Psoas muscle (tissue), 8 donors: ENCODE measurements around the gene RRP1. TPM values are rescaled to one million over a fixed set of nuclear protein-coding genes. Genes with fewer than 3 reads are reported as not detected.

Source experiments
- ATAC-seq, 4 donors: fragments of 200-7000 bp; cut with Tn5 transposase; one replicate each; pipeline ENCODE4 v1.9.1; 2020; ENCODE audit warnings: moderate library complexity in 3 of 4, mild to moderate bottlenecking in 2 of 4
- DNase-seq, 2 donors: peaks; one replicate each; pipeline ENCODE4 v3.0.0-alpha.2; 2020
- H3K27ac ChIP-seq: fragments of 200-600 bp; one replicate; pipeline ENCODE4 v1.8.0; 2022
- H3K27me3 ChIP-seq, 3 donors: fragments of 200-600 bp in 1 of 3; one replicate each; pipeline versions ENCODE4 v1.6.1 to v1.8.0; 2013 to 2022; ENCODE audit warnings: low read length in 2 of 3, mild to moderate bottlenecking in 2 of 3, moderate library complexity in 1 of 3; ENCODE audit not compliant: insufficient read depth in 3 of 3
- H3K36me3 ChIP-seq, 2 donors: fragments of 200-600 bp in 1 of 2; one replicate each; pipeline versions ENCODE4 v1.6.1 to v1.8.0; 2013 to 2022; ENCODE audit warnings: low read depth in 1 of 2, mild to moderate bottlenecking in 1 of 2, moderate library complexity in 1 of 2; ENCODE audit not compliant: insufficient read depth in 1 of 2
- H3K4me1 ChIP-seq: fragments of 200-600 bp; one replicate; pipeline ENCODE4 v1.8.0; 2022
- H3K4me3 ChIP-seq: fragments of 200-600 bp; one replicate; pipeline ENCODE4 v1.8.0; 2022; ENCODE audit warnings: mild to moderate bottlenecking
- H3K9me3 ChIP-seq: fragments of 200-600 bp; one replicate; pipeline ENCODE4 v1.8.0; 2022
- CTCF ChIP-seq: fragments of 200-600 bp; IDR thresholded peaks from one replicate; pipeline ENCODE4 v1.8.0; 2022; ENCODE audit warnings: antibody characterized with exemption
- WGBS, 3 donors: extraction: QIAGEN DNeasy Blood & Tissue Kit; methylation state at CpG; one replicate each; pipeline versions ENCODE4 v1.1.6 to v1.1.7; 2013; 5-methylcytosine and 5-hydroxymethylcytosine counted together
- intact Hi-C, 2 donors: fragments of 100-400 bp; cut with DNase I; formaldehyde crosslinking; loops; one replicate each; pipeline versions ENCODE4 v1.11.0 to v1.14.2; 2022
- polyA plus RNA-seq, 3 donors: library from polyadenylated mRNA; stranded (reverse); fragments of 200-250 nt; gene quantifications; one replicate each; pipeline ENCODE4 v1.2.3, GENCODE V29; 2013
- total RNA-seq, 4 donors: library from RNA; stranded (reverse); fragmentation: NEBNext Ultra II Directional in 2 of 4; extraction: Animal tissue kit (Norgen Biotek cat#: 25700) in 2 of 4; gene quantifications; one replicate each; pipeline versions ENCODE4 v1.2.1 to v1.2.4, GENCODE V29; 2021 to 2023
- donor health status: healthy with polysubstance abuse.
- donor health status: DM: no; HTN: no; CAD: no; lungs with moderate emphysema.
- donor health status: Bipolar disorder and iron deficiency.
- donor health status: healthy.
- donor health status: DM: yes; HTN: yes; CAD: no.
- donor health status: DM: no; HTN: no; CAD: no.
- donor health status: DM: no; HTN: no; CAD: no.
- donor health status: DM: yes; HTN: yes; CAD: no.

RRP1 gene
- total and polyA plus RNA-seq, 7 donors: 9.5 to 29.7 (median 18.9) TPM

- no peak for ATAC-seq
- no peak overlapping the region for H3K4me3 ChIP-seq
- DNase-seq: no peak
- peaks cover 7% of the 10 kb centered on the region for H3K4me1 ChIP-seq
- peaks cover 2 to 25% of the 10 kb centered on the region in 2 donors for H3K36me3 ChIP-seq
- intact Hi-C loops: no loop called here
- no peak overlapping the region for H3K27ac ChIP-seq
- no peaks in the 10 kb centered on the region for H3K9me3 ChIP-seq
- no peaks in the 10 kb centered on the region for H3K27me3 ChIP-seq
- 57 to 70% (median 69%) methylated on average over 6 of the region's 6 CpGs for WGBS, 3 donors
- no peak for TF ChIP-seq CTCF
These were observed 17.0 kb upstream of the RRP1 start for GRCh38 chr21:43772425-43772821.

GRCh38 chr21:43774163-43774562 is 15.2 kb upstream of the RRP1 start:
- intact Hi-C loops: no loop called here
- H3K27ac ChIP-seq: no peak overlapping the region
- ATAC-seq: no peak
- H3K4me1 ChIP-seq: peaks cover 7% of the 10 kb centered on the region
- no peak for TF ChIP-seq CTCF
- H3K36me3 ChIP-seq: peaks cover 2 to 25% of the 10 kb centered on the region in 2 donors
- DNase-seq: no peak
- H3K27me3 ChIP-seq: no peaks in the 10 kb centered on the region
- 93 to 100% (median 93%) methylated on average over 10 of the region's 10 CpGs for WGBS, 3 donors
- H3K4me3 ChIP-seq: no peak overlapping the region
- H3K9me3 ChIP-seq: no peaks in the 10 kb centered on the region

GRCh38 chr21:43775190-43775589 is 14.2 kb upstream of the RRP1 start:
- ATAC-seq (no peak), DNase-seq (peak in 1 of 2 donors; percentile 45)
- Histone ChIP-seq H3K4me3 (peak overlapping the region; percentile 83), H3K36me3 (peaks cover 2 to 25% of the 10 kb centered on the region in 2 donors), H3K27me3 (no peaks in the 10 kb centered on the region), H3K4me1 (peaks cover 7% of the 10 kb centered on the region), H3K27ac (no peak overlapping the region), H3K9me3 (no peaks in the 10 kb centered on the region)
- intact Hi-C loops: loop anchor here in 1 of 2 donors (5.0 kb wide), 1 partner anchor 58 kb away; the partner anchor contains the start of gene PDXK
- 77 to 89% (median 83%) methylated on average over 12 of the region's 12 CpGs for WGBS, 3 donors
- no peak for TF ChIP-seq CTCF

GRCh38 chr21:43775795-43776430 is 13.5 kb upstream of the RRP1 start, which contains the start of gene CSTB:
TSS of gene CSTB (minus strand) at chr21:43776308. CDS start at chr21:43776269, 39 bp downstream.
- H3K27me3 ChIP-seq: no peaks in the 10 kb centered on the region
- intact Hi-C loops: loop anchor here in 1 of 2 donors (5.0 kb wide), 1 partner anchor 59 kb away; the partner anchor contains the start of gene PDXK
- peaks cover 2 to 25% of the 10 kb centered on the region in 2 donors for H3K36me3 ChIP-seq

More at GRCh38 chr21:43775795-43776430, 13.5 kb upstream of the RRP1 start, which contains the start of gene CSTB:
- Histone ChIP-seq H3K9me3 (no peaks in the 10 kb centered on the region), H3K4me1 (peaks cover 7% of the 10 kb centered on the region), H3K27ac (peak within 1 kb of the TSS; percentile 86), H3K4me3 (peak within 1 kb of the TSS; percentile 83)
- no peak for TF ChIP-seq CTCF
- DNase-seq (peak; percentile 88 to 93), ATAC-seq (peak; percentile 82 to 88 (median 84))
- WGBS, 3 donors: 1% methylated on average over 55 to 71 of the region's 71 CpGs
